ENCODE data around the gene TXN.
"Not testable (repeated sequence)": the region's sequence is repeated elsewhere in the genome, so short reads cannot be mapped to it uniquely, and the experiment has no call there.

Gene TXN

GRCh38 chr9:110257956-110258355 is 1.6 kb upstream of the TXN start:
- 90 to 100% methylated on average over 1 of the region's 1 CpG for WGBS, 2 experiments
- peaks cover 8% of the 10 kb centered on the region for H3K27me3 ChIP-seq (ENCODE audit: control insufficient read depth, insufficient read depth, low read length, poor library complexity, severe bottlenecking)
- H3K36me3 ChIP-seq (ENCODE audit: control insufficient read depth, insufficient read depth, low read length) = no peaks in the 10 kb centered on the region
- no peak overlapping the region for H3K27ac ChIP-seq (ENCODE audit: insufficient read depth, low read depth, low read length, poor library complexity, severe bottlenecking)
- no peaks in the 10 kb centered on the region for H3K9me3 ChIP-seq (ENCODE audit: control insufficient read depth, low read length)
- H3K4me1 ChIP-seq (ENCODE audit: control insufficient read depth, insufficient read depth, low read length) = peaks cover 7% of the 10 kb centered on the region
- H3K4me3 ChIP-seq (ENCODE audit: insufficient read depth, low read depth, low read length) = no peak overlapping the region

DNA sequence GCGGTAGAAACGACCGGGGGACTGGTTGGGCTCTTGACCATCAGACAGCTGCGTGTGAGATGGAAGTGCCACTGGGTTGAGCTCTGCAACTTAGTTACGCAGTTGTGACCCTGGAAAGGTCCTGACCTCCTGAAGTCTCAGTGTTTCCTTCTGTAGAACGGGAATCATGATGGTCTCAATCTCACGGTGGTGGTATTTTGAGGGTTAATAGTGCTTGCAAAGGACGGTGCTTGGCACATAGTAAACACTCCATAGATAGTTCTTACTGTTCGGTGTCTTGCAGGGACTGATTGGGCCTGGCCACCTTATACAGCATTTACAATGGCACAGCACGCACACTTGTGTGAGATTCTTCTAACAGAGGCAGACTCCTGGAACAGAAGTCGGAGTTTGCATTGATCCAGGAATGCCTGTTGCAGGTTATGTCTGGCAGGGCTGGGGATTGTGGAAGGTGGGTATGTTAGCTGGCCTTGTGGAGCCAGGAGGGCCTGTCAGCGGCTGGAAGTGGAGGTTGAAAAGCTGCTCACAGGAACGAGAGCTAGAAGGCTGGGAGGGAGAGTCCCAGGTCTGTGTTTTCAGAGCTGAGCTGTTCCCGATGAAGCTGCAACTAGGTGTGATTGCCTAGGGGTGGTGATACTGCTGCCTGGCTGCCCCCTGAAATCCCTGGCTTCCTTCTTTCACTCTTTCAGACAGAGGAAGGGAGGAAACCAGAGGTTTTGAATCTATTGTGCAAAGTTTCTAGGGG is 962 bp upstream of the TXN start:
- Histone ChIP-seq H3K36me3 (ENCODE audit: control insufficient read depth, insufficient read depth, low read length) (no peaks in the 10 kb centered on the region), H3K27me3 (ENCODE audit: control insufficient read depth, insufficient read depth, low read length, poor library complexity, severe bottlenecking) (peaks cover 8% of the 10 kb centered on the region), H3K4me3 (ENCODE audit: insufficient read depth, low read depth, low read length) (peak overlapping the region; percentile 79), H3K4me1 (ENCODE audit: control insufficient read depth, insufficient read depth, low read length) (peaks cover 7% of the 10 kb centered on the region), H3K9me3 (ENCODE audit: control insufficient read depth, low read length) (no peaks in the 10 kb centered on the region), H3K27ac (ENCODE audit: insufficient read depth, low read depth, low read length, poor library complexity, severe bottlenecking) (no peak overlapping the region)
- WGBS, 2 experiments = 8 to 10% methylated on average over 14 of the region's 14 CpGs

DNA sequence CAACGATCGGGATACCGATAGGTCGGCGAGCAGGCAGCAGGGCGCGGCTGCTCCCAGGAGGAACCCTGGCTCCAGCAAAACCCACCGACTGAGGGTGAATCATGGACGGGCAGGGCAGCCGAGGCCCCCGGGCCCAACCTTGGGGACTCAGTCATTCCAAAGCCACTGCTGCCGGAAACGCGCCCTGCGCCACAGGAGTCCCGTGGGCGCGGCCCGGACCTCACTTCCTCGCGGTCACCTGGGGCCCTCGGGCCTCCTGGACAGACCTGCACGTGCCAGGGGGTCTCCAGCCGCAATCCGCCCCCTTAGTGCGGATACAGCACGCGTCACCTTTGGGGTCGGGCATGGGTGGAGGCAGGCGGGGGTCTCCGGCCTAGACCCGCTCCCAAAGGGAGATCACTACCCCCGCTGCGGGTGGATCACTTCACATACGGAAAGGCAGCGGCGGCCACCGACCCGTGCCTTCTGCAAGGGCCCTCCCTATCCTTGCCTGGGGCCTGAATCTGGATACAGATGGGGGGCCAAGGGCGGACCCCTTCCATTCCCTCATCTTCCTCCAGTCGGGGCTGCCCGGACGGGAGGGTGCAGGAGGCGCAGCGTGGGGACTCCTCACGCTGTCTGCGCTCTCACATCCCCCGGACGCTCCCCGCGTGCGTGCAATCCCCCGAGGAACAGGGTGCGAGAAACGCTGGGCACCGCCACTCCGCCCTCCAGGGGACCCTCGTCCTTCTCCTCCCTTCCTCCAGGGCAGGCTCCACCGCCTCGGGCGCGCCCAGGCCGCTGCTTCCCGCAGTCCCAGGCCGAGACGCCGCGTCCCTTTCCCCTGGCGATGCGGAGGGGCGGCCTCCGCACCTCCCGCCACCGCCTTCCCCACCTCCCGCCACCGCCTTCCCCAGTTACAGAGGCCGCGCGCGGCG is 586 bp downstream of the TXN start:
- Histone ChIP-seq H3K4me1 (ENCODE audit: control insufficient read depth, insufficient read depth, low read length) (peaks cover 7% of the 10 kb centered on the region), H3K4me3 (ENCODE audit: insufficient read depth, low read depth, low read length) (peak overlapping the region; percentile 79), H3K36me3 (ENCODE audit: control insufficient read depth, insufficient read depth, low read length) (no peaks in the 10 kb centered on the region), H3K27me3 (ENCODE audit: control insufficient read depth, insufficient read depth, low read length, poor library complexity, severe bottlenecking) (peaks cover 8% of the 10 kb centered on the region), H3K9me3 (ENCODE audit: control insufficient read depth, low read length) (no peaks in the 10 kb centered on the region), H3K27ac (ENCODE audit: insufficient read depth, low read depth, low read length, poor library complexity, severe bottlenecking) (peak overlapping the region; percentile 64)
- 0% methylated on average over 81 of the region's 81 CpGs for WGBS, 2 experiments

DNA sequence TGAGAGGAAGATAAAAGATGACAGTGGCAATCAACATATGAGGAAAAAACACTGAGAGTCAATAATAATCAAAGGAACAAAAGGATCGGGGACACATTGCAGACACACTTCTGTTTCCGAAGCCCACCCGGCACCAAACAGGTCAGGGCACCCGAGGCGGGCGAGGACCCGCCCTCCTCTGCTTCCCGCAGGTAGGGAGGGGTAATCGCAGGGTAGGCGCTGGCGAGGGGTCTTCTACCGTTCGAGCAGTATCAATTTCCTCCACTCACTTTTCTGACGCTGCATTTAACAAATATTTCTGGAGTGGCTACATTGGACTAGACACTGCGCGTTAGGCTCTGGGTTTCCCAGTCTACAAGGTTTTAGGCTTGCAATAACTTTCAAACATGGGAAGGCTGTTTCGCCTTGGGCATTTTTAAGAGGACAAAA is 1.3 kb downstream of the TXN start:
- 2% methylated on average over 17 of the region's 17 CpGs for WGBS, 2 experiments
- no peaks in the 10 kb centered on the region for H3K36me3 ChIP-seq (ENCODE audit: control insufficient read depth, insufficient read depth, low read length)
- H3K27me3 ChIP-seq (ENCODE audit: control insufficient read depth, insufficient read depth, low read length, poor library complexity, severe bottlenecking) = peaks cover 8% of the 10 kb centered on the region
- H3K4me1 ChIP-seq (ENCODE audit: control insufficient read depth, insufficient read depth, low read length) = peaks cover 7% of the 10 kb centered on the region
- H3K4me3 ChIP-seq (ENCODE audit: insufficient read depth, low read depth, low read length) = peak overlapping the region; percentile 79
- H3K27ac ChIP-seq (ENCODE audit: insufficient read depth, low read depth, low read length, poor library complexity, severe bottlenecking) = no peak overlapping the region
- no peaks in the 10 kb centered on the region for H3K9me3 ChIP-seq (ENCODE audit: control insufficient read depth, low read length)

DNA sequence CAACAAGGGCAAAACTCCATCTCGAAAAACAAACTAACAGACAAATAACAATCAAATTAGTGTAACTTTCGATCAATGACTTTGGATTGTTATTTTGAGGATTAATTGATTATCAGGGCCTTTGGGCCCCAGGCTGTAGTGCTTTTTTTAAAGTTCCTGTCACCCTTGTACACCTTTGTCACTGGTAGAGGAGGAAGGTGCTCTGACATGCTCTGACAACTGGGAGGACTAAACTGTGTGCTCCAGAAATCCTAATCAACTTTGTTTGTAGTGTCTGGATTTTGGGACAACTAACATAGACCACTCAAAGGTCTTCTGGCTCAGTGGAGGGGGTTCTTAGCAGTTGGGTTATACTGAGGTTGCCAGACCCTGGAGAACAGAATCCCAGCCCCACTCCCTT is 1.8 kb downstream of the TXN start:
- no peak overlapping the region for H3K27ac ChIP-seq (ENCODE audit: insufficient read depth, low read depth, low read length, poor library complexity, severe bottlenecking)
- H3K27me3 ChIP-seq (ENCODE audit: control insufficient read depth, insufficient read depth, low read length, poor library complexity, severe bottlenecking) = peaks cover 8% of the 10 kb centered on the region
- peaks cover 3% of the 10 kb centered on the region for H3K36me3 ChIP-seq (ENCODE audit: control insufficient read depth, insufficient read depth, low read length)
- peak overlapping the region; percentile 79 for H3K4me3 ChIP-seq (ENCODE audit: insufficient read depth, low read depth, low read length)
- no peaks in the 10 kb centered on the region for H3K9me3 ChIP-seq (ENCODE audit: control insufficient read depth, low read length)
- peaks cover 7% of the 10 kb centered on the region for H3K4me1 ChIP-seq (ENCODE audit: control insufficient read depth, insufficient read depth, low read length)
- WGBS, 2 experiments = 83 to 86% methylated on average over 1 to 2 of the region's 2 CpGs

DNA sequence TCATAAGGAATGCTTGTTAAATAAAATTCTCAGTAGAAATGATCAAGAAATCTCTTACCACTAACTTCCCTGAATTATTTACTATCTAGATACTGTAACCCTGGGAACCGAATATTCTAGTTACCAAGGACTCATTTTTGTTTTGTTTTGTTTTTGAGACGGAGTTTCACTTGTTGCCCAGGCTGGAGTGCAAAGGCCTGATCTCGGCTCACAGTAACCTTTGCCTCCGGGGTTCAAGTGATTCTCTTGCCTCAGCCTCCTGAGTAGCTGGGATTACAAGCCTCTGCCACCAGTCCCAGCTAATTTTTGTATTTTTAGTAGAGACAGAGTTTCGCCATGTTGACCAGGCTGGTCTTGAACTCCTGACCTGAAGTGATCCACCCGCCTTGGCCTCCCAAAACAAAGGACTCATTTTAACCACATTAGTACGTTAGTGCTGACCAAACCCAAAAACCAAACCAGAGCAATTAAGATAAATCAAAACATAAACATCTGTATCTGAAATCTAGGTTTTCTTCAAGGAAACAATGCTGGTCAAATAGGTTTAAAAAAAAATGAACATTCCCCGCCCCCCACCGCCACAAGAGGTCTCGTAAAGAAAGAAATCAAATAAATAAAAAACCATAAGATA is 3.7 kb downstream of the TXN start:
- Histone ChIP-seq H3K27ac (ENCODE audit: insufficient read depth, low read depth, low read length, poor library complexity, severe bottlenecking) (no peak overlapping the region), H3K4me1 (ENCODE audit: control insufficient read depth, insufficient read depth, low read length) (peaks cover 6% of the 10 kb centered on the region), H3K9me3 (ENCODE audit: control insufficient read depth, low read length) (no peaks in the 10 kb centered on the region), H3K36me3 (ENCODE audit: control insufficient read depth, insufficient read depth, low read length) (peaks cover 8% of the 10 kb centered on the region), H3K27me3 (ENCODE audit: control insufficient read depth, insufficient read depth, low read length, poor library complexity, severe bottlenecking) (peaks cover 7% of the 10 kb centered on the region), H3K4me3 (ENCODE audit: insufficient read depth, low read depth, low read length) (no peak overlapping the region)
- 93% methylated on average over 10 of the region's 10 CpGs for WGBS, 2 experiments

- H3K9me3 ChIP-seq (ENCODE audit: control insufficient read depth, low read length); H3K36me3 ChIP-seq (ENCODE audit: control insufficient read depth, insufficient read depth, low read length); H3K27me3 ChIP-seq (ENCODE audit: control insufficient read depth, insufficient read depth, low read length, poor library complexity, severe bottlenecking); H3K4me3 ChIP-seq (ENCODE audit: insufficient read depth, low read depth, low read length); H3K27ac ChIP-seq (ENCODE audit: insufficient read depth, low read depth, low read length, poor library complexity, severe bottlenecking); H3K4me1 ChIP-seq (ENCODE audit: control insufficient read depth, insufficient read depth, low read length): not testable (repeated sequence)
- WGBS, 2 experiments = 94 to 96% methylated on average over 5 of the region's 5 CpGs
These were observed 4.5 kb downstream of the TXN start for GRCh38 chr9:110251770-110252169.

DNA sequence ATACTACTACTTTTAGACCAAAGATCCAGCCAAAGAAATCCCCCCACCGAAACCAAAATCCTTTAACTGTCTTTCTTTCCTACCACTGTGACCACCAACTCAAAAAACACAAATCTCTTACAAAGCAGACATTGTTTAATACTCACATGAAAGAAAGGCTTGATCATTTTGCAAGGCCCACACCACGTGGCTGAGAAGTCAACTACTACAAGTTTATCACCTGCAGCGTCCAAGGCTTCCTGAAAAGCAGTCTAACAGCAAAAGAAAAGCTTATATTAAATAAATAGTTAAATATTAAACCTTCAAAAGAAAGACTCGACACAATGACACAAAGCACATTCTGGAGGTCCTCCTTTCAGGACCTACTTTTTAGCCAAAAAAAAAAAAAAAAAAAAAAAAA is 5.1 kb downstream of the TXN start:
- Histone ChIP-seq H3K36me3 (ENCODE audit: control insufficient read depth, insufficient read depth, low read length) (peaks cover 8% of the 10 kb centered on the region), H3K4me3 (ENCODE audit: insufficient read depth, low read depth, low read length) (no peak overlapping the region), H3K4me1 (ENCODE audit: control insufficient read depth, insufficient read depth, low read length) (no peaks in the 10 kb centered on the region), H3K27me3 (ENCODE audit: control insufficient read depth, insufficient read depth, low read length, poor library complexity, severe bottlenecking) (no peaks in the 10 kb centered on the region), H3K27ac (ENCODE audit: insufficient read depth, low read depth, low read length, poor library complexity, severe bottlenecking) (no peak overlapping the region), H3K9me3 (ENCODE audit: control insufficient read depth, low read length) (no peaks in the 10 kb centered on the region)
- 89 to 90% methylated on average over 2 to 3 of the region's 4 CpGs for WGBS, 2 experiments

DNA sequence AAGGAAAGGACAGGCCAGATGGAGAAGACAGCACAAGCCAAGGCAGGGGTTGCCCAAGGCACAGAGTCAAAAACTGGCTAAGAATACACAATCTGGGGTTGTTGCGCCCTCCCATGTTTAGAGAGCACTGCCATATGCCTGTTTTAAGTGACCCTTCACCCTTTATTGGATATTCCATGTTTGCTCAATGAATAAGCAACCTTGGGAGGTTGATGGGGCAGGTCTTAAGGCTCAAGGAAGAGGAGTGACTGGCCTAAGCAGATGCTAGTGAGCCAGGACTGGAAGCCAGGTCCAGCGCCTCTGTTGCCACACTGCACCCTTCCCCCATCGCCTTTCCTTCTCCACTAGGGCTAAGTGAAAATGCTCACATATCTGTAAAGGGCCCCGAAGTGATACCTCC is 6.7 kb downstream of the TXN start:
- Histone ChIP-seq H3K4me3 (ENCODE audit: insufficient read depth, low read depth, low read length) (no peak overlapping the region), H3K36me3 (ENCODE audit: control insufficient read depth, insufficient read depth, low read length) (peaks cover 8% of the 10 kb centered on the region), H3K9me3 (ENCODE audit: control insufficient read depth, low read length) (no peaks in the 10 kb centered on the region), H3K27ac (ENCODE audit: insufficient read depth, low read depth, low read length, poor library complexity, severe bottlenecking) (no peak overlapping the region), H3K27me3 (ENCODE audit: control insufficient read depth, insufficient read depth, low read length, poor library complexity, severe bottlenecking) (no peaks in the 10 kb centered on the region), H3K4me1 (ENCODE audit: control insufficient read depth, insufficient read depth, low read length) (no peaks in the 10 kb centered on the region)
- WGBS, 2 experiments = 90 to 93% methylated on average over 4 of the region's 4 CpGs

DNA sequence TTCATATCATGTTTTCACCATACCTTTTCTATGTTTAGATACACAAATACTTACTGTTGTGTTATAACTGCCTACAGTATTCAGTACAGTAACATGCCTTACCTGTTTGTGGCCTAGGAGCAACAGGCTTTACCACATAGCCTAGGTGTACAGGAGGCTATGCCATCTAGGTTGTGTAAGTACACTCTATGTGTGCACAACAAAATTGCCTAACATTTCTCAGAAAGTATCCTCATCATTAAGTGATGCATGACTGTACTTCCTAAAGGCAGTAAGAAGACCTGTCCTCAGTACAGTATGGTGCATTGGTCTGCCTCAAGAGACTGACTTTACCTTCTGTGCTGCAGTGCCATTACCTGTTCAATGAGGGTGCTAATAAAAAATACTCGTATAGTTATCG is 7.9 kb downstream of the TXN start:
- H3K27me3 ChIP-seq (ENCODE audit: control insufficient read depth, insufficient read depth, low read length, poor library complexity, severe bottlenecking) = no peaks in the 10 kb centered on the region
- WGBS, 2 experiments = 78 to 82% methylated on average over 2 of the region's 2 CpGs
- no peak overlapping the region for H3K4me3 ChIP-seq (ENCODE audit: insufficient read depth, low read depth, low read length)
- peaks cover 8% of the 10 kb centered on the region for H3K36me3 ChIP-seq (ENCODE audit: control insufficient read depth, insufficient read depth, low read length)
- H3K4me1 ChIP-seq (ENCODE audit: control insufficient read depth, insufficient read depth, low read length) = no peaks in the 10 kb centered on the region
- H3K9me3 ChIP-seq (ENCODE audit: control insufficient read depth, low read length) = no peaks in the 10 kb centered on the region
- H3K27ac ChIP-seq (ENCODE audit: insufficient read depth, low read depth, low read length, poor library complexity, severe bottlenecking) = no peak overlapping the region

Measured in ectodermal cell (in vitro differentiated cells).